Upper lobe of right lung (tissue), 1 donor: Measurements from ENCODE around the gene PHACTR4. TPM values are rescaled to one million over a fixed set of nuclear protein-coding genes. Genes with fewer than 3 reads are reported as not detected.
"Not testable (repeated sequence)": the region's sequence is repeated elsewhere in the genome, so short reads cannot be mapped to it uniquely, and the experiment has no call there.

Experiments used
- ATAC-seq: fragments of 200-7000 bp; cut with Tn5 transposase; one replicate; pipeline ENCODE4 v1.9.1; 2020; ENCODE audit warnings: mild to moderate bottlenecking, moderate library complexity
- DNase-seq: peaks from one replicate; pipeline ENCODE4 v3.0.0-alpha.2; 2020
- H3K27ac ChIP-seq: fragments of 200-600 bp; one replicate; pipeline ENCODE4 v1.8.0; 2022
- H3K27me3 ChIP-seq: fragments of 200-600 bp; one replicate; pipeline ENCODE4 v1.8.0; 2022; ENCODE audit warnings: mild to moderate bottlenecking
- H3K36me3 ChIP-seq: fragments of 200-600 bp; one replicate; pipeline ENCODE4 v1.8.0; 2022
- H3K4me1 ChIP-seq: fragments of 200-600 bp; one replicate; pipeline ENCODE4 v1.8.0; 2022
- H3K4me3 ChIP-seq: fragments of 200-600 bp; one replicate; pipeline ENCODE4 v1.8.0; 2022; ENCODE audit warnings: mild to moderate bottlenecking
- H3K9me3 ChIP-seq: fragments of 200-600 bp; one replicate; pipeline ENCODE4 v1.8.0; 2022
- CTCF ChIP-seq: fragments of 200-600 bp; IDR thresholded peaks from one replicate; pipeline ENCODE4 v1.8.0; 2022; ENCODE audit warnings: antibody characterized with exemption
- intact Hi-C: fragments of 100-400 bp; cut with DNase I; formaldehyde crosslinking; loops from one replicate; pipeline ENCODE4 v1.11.0; 2022
- total RNA-seq: library from RNA; stranded (reverse); fragmentation: NEBNext Ultra II Directional; extraction: Animal tissue kit (Norgen Biotek cat#: 25700); gene quantifications from one replicate; pipeline ENCODE4 v1.2.1, GENCODE V29; 2021
- donor health status: DM: no; HTN: yes; CAD: no; lungs with severe emphysema.

Gene PHACTR4
- total RNA-seq, 1 donor from 2014 or later: 43.2 TPM

- Histone ChIP-seq H3K4me3 (no peak overlapping the region), H3K4me1 (no peaks in the 10 kb centered on the region), H3K27ac (no peak overlapping the region), H3K9me3 (no peaks in the 10 kb centered on the region), H3K36me3 (no peaks in the 10 kb centered on the region), H3K27me3 (no peaks in the 10 kb centered on the region)
- TF ChIP-seq CTCF: no peak
- ATAC-seq (no peak), DNase-seq (no peak)
- intact Hi-C loops: no loop called here
These were observed 27.9 kb upstream of the PHACTR4 start for GRCh38 chr1:28341591-28341990.

- H3K9me3 ChIP-seq: no peaks in the 10 kb centered on the region
These were observed 26.1 kb upstream of the PHACTR4 start for GRCh38 chr1:28343405-28343804.

GRCh38 chr1:28353248-28353810 is 16.2 kb upstream of the PHACTR4 start:
- H3K36me3 ChIP-seq, DNase-seq, H3K27me3 ChIP-seq, H3K4me3 ChIP-seq, ATAC-seq, intact Hi-C loops, H3K4me1 ChIP-seq, H3K27ac ChIP-seq, H3K9me3 ChIP-seq: not testable (repeated sequence)

More at GRCh38 chr1:28343405-28343804, 26.1 kb upstream of the PHACTR4 start:
- DNase-seq (no peak), ATAC-seq (no peak)
- H3K36me3 ChIP-seq: no peaks in the 10 kb centered on the region
- no peak overlapping the region for H3K27ac ChIP-seq
- no peak overlapping the region for H3K4me3 ChIP-seq
- H3K4me1 ChIP-seq: no peaks in the 10 kb centered on the region
- H3K27me3 ChIP-seq: no peaks in the 10 kb centered on the region
- TF ChIP-seq CTCF: no peak
- intact Hi-C loops: no loop called here

- H3K27me3 ChIP-seq: no peaks in the 10 kb centered on the region
- intact Hi-C loops: no loop called here
- no peaks in the 10 kb centered on the region for H3K4me1 ChIP-seq
- no peaks in the 10 kb centered on the region for H3K9me3 ChIP-seq
- ATAC-seq (no peak), DNase-seq (no peak)
- H3K36me3 ChIP-seq: no peaks in the 10 kb centered on the region
- TF ChIP-seq CTCF: no peak
- no peak overlapping the region for H3K27ac ChIP-seq
- H3K4me3 ChIP-seq: no peak overlapping the region
These were observed 15.4 kb upstream of the PHACTR4 start for GRCh38 chr1:28354121-28354520.

- H3K27ac ChIP-seq: no peak overlapping the region
- H3K36me3 ChIP-seq: no peaks in the 10 kb centered on the region
- DNase-seq: no peak
- intact Hi-C loops: no loop called here
- H3K9me3 ChIP-seq: no peaks in the 10 kb centered on the region
- no peak for TF ChIP-seq CTCF
- no peaks in the 10 kb centered on the region for H3K4me1 ChIP-seq
- ATAC-seq: no peak
- no peaks in the 10 kb centered on the region for H3K27me3 ChIP-seq
- no peak overlapping the region for H3K4me3 ChIP-seq
These were observed 10.8 kb upstream of the PHACTR4 start for GRCh38 chr1:28358716-28359115.

- H3K27ac ChIP-seq: no peak overlapping the region
- no peaks in the 10 kb centered on the region for H3K27me3 ChIP-seq
- no peaks in the 10 kb centered on the region for H3K4me1 ChIP-seq
- intact Hi-C loops: no loop called here
- peak; percentile 80 for ATAC-seq
- DNase-seq: peak; percentile 81
- H3K36me3 ChIP-seq: no peaks in the 10 kb centered on the region
- no peak overlapping the region for H3K4me3 ChIP-seq
- TF ChIP-seq CTCF: peak; percentile 77
- no peaks in the 10 kb centered on the region for H3K9me3 ChIP-seq
These were observed 9.8 kb upstream of the PHACTR4 start for GRCh38 chr1:28359592-28360239.
